Fibroblast of pulmonary artery (primary cell): ENCODE measurements around the gene MAP3K2.

ENCODE experiments used
- DNase-seq: peaks from one replicate; pipeline ENCODE4 v3.0.0-alpha.2; 2010; ENCODE audit warnings: low read depth
- H3K4me3 ChIP-seq: replicated peaks from 2 replicates; pipeline ENCODE4 v1.5.1; 2011; ENCODE audit warnings: low read depth, mild to moderate bottlenecking, control low read depth, low read length, moderate library complexity
- CTCF ChIP-seq: IDR thresholded peaks from 2 replicates; pipeline ENCODE4 v1.5.1; 2011; ENCODE audit warnings: mild to moderate bottlenecking, control low read depth, low read length, inconsistent platforms; ENCODE audit errors: missing control alignments

MAP3K2 gene

GRCh38 chr2:127361929-127362885 is 25.6 kb downstream of the MAP3K2 start:
- TF ChIP-seq CTCF: no peak
- no peak for DNase-seq

GRCh38 chr2:127360242-127360641 is 27.5 kb downstream of the MAP3K2 start:
- DNase-seq: no peak
- no peak for TF ChIP-seq CTCF
- no peak overlapping the region for H3K4me3 ChIP-seq

More at GRCh38 chr2:127361929-127362885, 25.6 kb downstream of the MAP3K2 start:
- H3K4me3 ChIP-seq: no peak overlapping the region

- no peak for TF ChIP-seq CTCF
- no peak for DNase-seq
- no peak overlapping the region for H3K4me3 ChIP-seq
Measured at GRCh38 chr2:127359520-127359919, 28.3 kb downstream of the MAP3K2 start.

GRCh38 chr2:127358971-127359370 is 28.8 kb downstream of the MAP3K2 start:
- no peak for TF ChIP-seq CTCF
- DNase-seq: no peak
- no peak overlapping the region for H3K4me3 ChIP-seq

- H3K4me3 ChIP-seq: no peak overlapping the region
- no peak for TF ChIP-seq CTCF
- DNase-seq: peak; percentile 32
Measured at GRCh38 chr2:127358044-127358443, 29.7 kb downstream of the MAP3K2 start.

GRCh38 chr2:127357591-127357990 is 30.2 kb downstream of the MAP3K2 start:
- DNase-seq: no peak
- no peak overlapping the region for H3K4me3 ChIP-seq
- TF ChIP-seq CTCF: no peak

- no peak overlapping the region for H3K4me3 ChIP-seq
- DNase-seq: no peak
- no peak for TF ChIP-seq CTCF
Measured at GRCh38 chr2:127356531-127356930, 31.2 kb downstream of the MAP3K2 start.
